HG03139 (cell line): ENCODE measurements around the gene ARHGAP15.

Source experiments
- ATAC-seq: cut with Tn5 transposase; IDR thresholded peaks from one replicate; pipeline ENCODE4 v1.9.1; 2021; ENCODE audit not compliant: unreplicated experiment

Gene ARHGAP15

GRCh38 chr2:143560724-143561123, 431.5 kb downstream of the ARHGAP15 start:
- no peak for ATAC-seq

- peak; percentile 89 for ATAC-seq
These were observed 435.2 kb downstream of the ARHGAP15 start for GRCh38 chr2:143564419-143564818.

GRCh38 chr2:143571747-143572146, 442.5 kb downstream of the ARHGAP15 start:
- ATAC-seq: no peak

DNA sequence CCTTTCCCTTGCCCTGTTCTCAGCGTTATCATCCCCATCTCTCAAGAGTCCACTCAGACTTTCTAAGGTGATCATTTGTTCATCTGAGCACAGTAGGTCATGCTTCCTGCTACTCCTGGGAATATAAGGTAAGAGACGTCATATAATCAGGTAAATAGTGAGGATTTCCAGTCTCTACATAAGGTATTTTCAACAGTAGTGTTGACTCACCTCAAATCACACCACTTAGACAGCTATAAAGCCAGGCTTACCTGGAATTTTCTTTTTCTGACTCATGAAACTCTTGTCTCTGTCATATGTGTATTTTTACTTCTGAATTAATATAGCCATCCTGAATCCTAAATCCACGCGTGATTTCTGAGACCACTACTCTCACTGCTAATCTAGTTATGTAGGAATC, 443.2 kb downstream of the ARHGAP15 start:
- ATAC-seq: no peak

- no peak for ATAC-seq
These were observed 444.9 kb downstream of the ARHGAP15 start for GRCh38 chr2:143574069-143574468.

GRCh38 chr2:143575340-143575739, 446.1 kb downstream of the ARHGAP15 start:
- ATAC-seq: no peak

- ATAC-seq: no peak
These were observed 448.3 kb downstream of the ARHGAP15 start for GRCh38 chr2:143577489-143577888.

DNA sequence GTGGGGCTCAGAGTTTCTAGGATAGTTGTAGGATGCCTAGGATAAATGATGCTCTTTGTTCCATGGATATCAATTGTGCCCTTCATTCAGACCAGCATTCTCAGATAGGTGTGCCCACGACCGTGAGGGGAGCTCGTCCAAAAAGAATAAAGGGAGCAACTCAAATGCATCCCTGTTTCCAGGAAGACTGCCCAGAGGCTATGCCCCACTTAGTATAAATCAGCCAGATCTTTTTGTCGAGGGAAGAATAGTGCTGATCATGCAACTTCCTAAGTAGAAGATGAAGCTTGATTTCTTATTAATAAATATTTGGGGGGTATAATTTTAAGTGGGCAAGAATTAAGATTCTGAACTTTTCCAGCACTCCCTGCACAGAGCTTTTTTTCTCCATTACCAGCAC, 450.2 kb downstream of the ARHGAP15 start:
- ATAC-seq: no peak

GRCh38 chr2:143581134-143581533, 451.9 kb downstream of the ARHGAP15 start:
- ATAC-seq: no peak

DNA sequence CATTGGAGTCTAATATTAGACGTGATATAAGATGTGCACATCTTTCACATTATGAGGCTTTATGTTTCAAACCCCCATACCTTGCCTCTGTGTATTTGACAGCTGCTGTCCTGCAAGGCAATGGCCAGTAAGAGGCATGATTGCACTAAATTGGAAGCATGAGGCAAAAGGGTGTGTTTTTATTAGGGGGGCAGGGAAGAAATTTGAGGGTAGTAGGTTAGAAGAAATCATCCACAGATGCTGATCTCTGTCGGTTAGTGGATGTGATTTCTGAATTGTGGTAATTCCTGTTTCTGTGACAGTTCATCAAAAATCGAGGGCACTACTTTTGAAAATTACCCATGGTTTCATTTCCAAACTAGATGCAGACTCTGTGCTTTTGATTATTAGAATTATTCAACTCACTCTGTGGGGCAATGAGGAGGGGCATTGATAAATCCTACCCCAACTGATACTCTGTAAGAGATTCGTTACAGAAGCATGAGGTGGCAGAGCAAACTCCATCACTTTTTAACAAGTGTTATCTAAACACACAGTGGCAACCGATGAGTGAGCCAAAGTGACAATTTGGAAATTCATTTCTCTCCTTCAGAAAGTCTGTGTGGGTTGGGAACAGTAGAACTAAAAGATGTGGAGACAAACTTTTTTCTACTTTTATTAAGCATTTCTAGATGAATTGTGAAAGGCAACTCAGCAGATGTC, 453.0 kb downstream of the ARHGAP15 start:
- no peak for ATAC-seq

- no peak for ATAC-seq
These were observed 455.7 kb downstream of the ARHGAP15 start for GRCh38 chr2:143584936-143585335.

- ATAC-seq: no peak
These were observed 456.9 kb downstream of the ARHGAP15 start for GRCh38 chr2:143586119-143586518.

GRCh38 chr2:143588746-143589145, 459.5 kb downstream of the ARHGAP15 start:
- no peak for ATAC-seq

GRCh38 chr2:143594161-143594560, 464.9 kb downstream of the ARHGAP15 start:
- ATAC-seq: no peak

DNA sequence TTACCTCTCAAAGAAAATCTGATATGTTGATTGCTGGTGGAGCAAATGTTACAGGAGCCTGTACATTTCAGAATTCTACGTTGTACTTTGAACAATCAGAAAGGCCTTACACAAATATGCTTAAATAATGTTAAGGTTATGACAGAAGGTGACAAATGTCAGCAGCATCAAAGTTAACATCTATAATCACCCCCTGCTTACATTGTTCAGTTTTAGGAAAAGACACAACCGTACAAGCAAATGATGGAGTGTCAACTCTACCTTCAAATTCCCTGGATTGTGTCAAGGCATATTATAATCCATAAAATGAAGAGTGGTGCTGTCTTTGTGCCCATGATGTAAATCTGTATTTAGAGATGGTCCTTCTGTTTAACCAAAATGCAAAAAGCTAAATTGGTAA, 465.5 kb downstream of the ARHGAP15 start:
- no peak for ATAC-seq

- no peak for ATAC-seq
These were observed 470.9 kb downstream of the ARHGAP15 start for GRCh38 chr2:143600116-143600515.

- no peak for ATAC-seq
These were observed 472.6 kb downstream of the ARHGAP15 start for GRCh38 chr2:143601828-143602227.

DNA sequence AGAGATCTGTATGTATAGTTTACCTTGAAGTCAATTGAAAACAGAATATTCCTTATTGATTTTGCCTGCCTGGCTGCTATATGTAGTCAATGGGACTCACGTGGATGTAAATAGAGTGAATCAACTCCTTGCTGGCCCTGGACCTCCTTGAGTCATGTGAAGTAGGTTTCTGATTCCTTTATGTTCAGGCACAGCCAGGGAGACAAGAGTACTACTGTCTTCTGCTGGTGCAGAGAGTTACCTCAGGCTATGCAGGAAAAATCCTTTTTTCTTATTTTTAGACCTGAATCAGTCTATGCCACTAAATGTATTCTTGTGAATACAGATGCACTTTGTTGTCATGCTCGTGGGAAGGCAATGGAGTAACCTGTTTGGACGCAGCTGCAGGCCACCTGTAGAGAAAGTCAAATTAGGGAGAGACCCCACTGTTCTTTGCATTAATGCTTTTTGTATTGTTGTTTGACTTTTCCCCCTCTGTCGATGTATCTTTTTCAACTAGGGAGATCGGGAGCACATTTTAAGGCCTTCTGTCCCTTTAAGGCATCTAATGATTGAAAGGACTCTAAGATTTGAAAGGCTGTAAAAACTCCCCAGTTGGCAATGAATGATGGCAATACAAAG, 473.9 kb downstream of the ARHGAP15 start:
- no peak for ATAC-seq

- ATAC-seq: no peak
These were observed 474.8 kb downstream of the ARHGAP15 start for GRCh38 chr2:143603846-143604565.

- ATAC-seq: no peak
These were observed 475.3 kb downstream of the ARHGAP15 start for GRCh38 chr2:143604566-143604959.

- ATAC-seq: no peak
These were observed 478.2 kb downstream of the ARHGAP15 start for GRCh38 chr2:143607231-143608062.
